OCI-LY3 (cell line): ENCODE data around the gene UBE2J1.

Experiments
- H2AFZ ChIP-seq: fragments of 200-600, 300-600 bp; shearing (Covaris generic); 2 replicates; pipeline ENCODE4 v1.6.0; 2014; ENCODE audit warnings: antibody characterized with exemption, low read depth, low read length
- H3K27ac ChIP-seq: fragments of 200-600, 300-600 bp; sonication (generic); 2 replicates; pipeline ENCODE4 v1.5.1; 2014; ENCODE audit warnings: mild to moderate bottlenecking, low read length, moderate library complexity, mixed read lengths
- H3K27me3 ChIP-seq: fragments of 200-600, 300-600 bp; sonication (generic); 2 replicates; pipeline ENCODE4 v1.6.1; 2014; ENCODE audit warnings: low read depth, low read length, mixed read lengths
- H3K36me3 ChIP-seq: fragments of 200-600, 300-600 bp; sonication (generic); replicated peaks from 2 replicates; pipeline ENCODE3; 2014; ENCODE audit warnings: low read depth, low read length, mixed read lengths
- H3K4me1 ChIP-seq: fragments of 300-600, 200-600 bp; sonication (generic); 2 replicates; pipeline ENCODE4 v1.6.1; 2014; ENCODE audit warnings: low read length, mixed read lengths
- H3K4me2 ChIP-seq: fragments of 200-600, 300-600 bp; sonication (generic); 2 replicates; pipeline ENCODE4 v1.6.1; 2014; ENCODE audit warnings: low read length, mixed read lengths
- H3K4me3 ChIP-seq: fragments of 300-600, 200-600 bp; sonication (generic); 2 replicates; pipeline ENCODE4 v1.5.1; 2014; ENCODE audit warnings: antibody characterized with exemption, mild to moderate bottlenecking, low read length, moderate library complexity
- H3K79me2 ChIP-seq: fragments of 300-600, 200-600 bp; shearing (Covaris generic); 2 replicates; pipeline ENCODE4 v1.6.1; 2014; ENCODE audit warnings: mild to moderate bottlenecking, low read length, mixed read lengths
- H3K9ac ChIP-seq: fragments of 300-600, 200-600 bp; shearing (Covaris generic); 2 replicates; pipeline ENCODE4 v1.6.0; 2014; ENCODE audit warnings: mild to moderate bottlenecking, low read length, moderate library complexity
- H3K9me3 ChIP-seq: fragments of 200-600, 300-600 bp; shearing (Covaris generic); 2 replicates; pipeline ENCODE4 v1.6.1; 2014; ENCODE audit warnings: low read length, mixed read lengths; ENCODE audit not compliant: insufficient read depth
- H4K20me1 ChIP-seq: fragments of 200-600, 300-600 bp; sonication (generic); 2 replicates; pipeline ENCODE4 v1.6.1; 2016; ENCODE audit warnings: low read length, mixed read lengths; ENCODE audit not compliant: insufficient read depth
- CTCF ChIP-seq: fragments of 200-600, 300-600 bp; sonication (generic); IDR thresholded peaks from 2 replicates; pipeline ENCODE4 v1.5.1; 2014; ENCODE audit warnings: antibody characterized with exemption, low read length, low read depth
- EZH2phosphoT487 ChIP-seq: fragments of 200-600 bp; shearing (Covaris generic); IDR thresholded peaks from 2 replicates; pipeline ENCODE4 v1.6.1; 2018; ENCODE audit warnings: antibody characterized with exemption, mixed run types, low read depth

Gene UBE2J1

GRCh38 chr6:89278956-89279355 is 73.6 kb downstream of the UBE2J1 start:
- H3K4me2 ChIP-seq, result no peak overlapping the region
- no peak overlapping the region for H3K9ac ChIP-seq
- no peaks in the 10 kb centered on the region for H3K79me2 ChIP-seq
- no peak overlapping the region for H2AFZ ChIP-seq
- H3K27me3 ChIP-seq, result no peaks in the 10 kb centered on the region
- H3K9me3 ChIP-seq, result no peaks in the 10 kb centered on the region
- H4K20me1 ChIP-seq, result no peaks in the 10 kb centered on the region
- H3K36me3 ChIP-seq, result no peaks in the 10 kb centered on the region
- no peak for TF ChIP-seq EZH2phosphoT487
- no peak for TF ChIP-seq CTCF
- H3K4me3 ChIP-seq, result no peak overlapping the region
- no peaks in the 10 kb centered on the region for H3K4me1 ChIP-seq
- H3K27ac ChIP-seq, result no peak overlapping the region
